Kidney (tissue), 22 donors: Measurements from ENCODE around the gene ITGB1BP1. TPM values are rescaled to one million over a fixed set of nuclear protein-coding genes. Genes with fewer than 3 reads are reported as not detected.

Experiments used
- DNase-seq, 5 donors: peaks; one replicate each; pipeline ENCODE4 v3.0.0-alpha.2; 2013 to 2020
- FAIRE-seq: peaks from 2 replicates; lab custom pipeline; 2012; peaks lifted over from hg19 to GRCh38; lab: Jason Lieb, UNC
- H3K27ac ChIP-seq, 2 donors: one replicate each; pipeline ENCODE4 v1.7.0; 2013; ENCODE audit warnings: low read depth in 2 of 2, low read length in 2 of 2, inconsistent platforms in 1 of 2
- H3K27me3 ChIP-seq: one replicate; pipeline ENCODE4 v1.7.1; 2013; ENCODE audit warnings: low read length, inconsistent platforms; ENCODE audit not compliant: control insufficient read depth, insufficient read depth
- H3K36me3 ChIP-seq, 3 donors: one replicate each; pipeline versions ENCODE4 v1.7.0 to v1.7.1; 2013; ENCODE audit warnings: low read length in 3 of 3, control low read depth in 1 of 3, inconsistent platforms in 1 of 3; ENCODE audit not compliant: insufficient read depth in 3 of 3, control insufficient read depth in 2 of 3
- H3K4me1 ChIP-seq, 3 donors: one replicate each; pipeline versions ENCODE4 v1.7.0 to v1.7.1; 2013; ENCODE audit warnings: low read length in 3 of 3, inconsistent platforms in 1 of 3, low read depth in 1 of 3; ENCODE audit not compliant: control insufficient read depth in 2 of 3, insufficient read depth in 2 of 3
- H3K4me3 ChIP-seq, 3 donors: one replicate each; pipeline versions ENCODE4 v1.7.0 to v1.8.1; 2013; ENCODE audit warnings: low read length in 3 of 3, control low read depth in 1 of 3, inconsistent platforms in 1 of 3
- H3K9ac ChIP-seq, 3 donors: one replicate each; pipeline versions ENCODE4 v1.7.0 to v1.7.1; 2013; ENCODE audit warnings: low read length in 3 of 3, control low read depth in 1 of 3, inconsistent platforms in 1 of 3
- H3K9me3 ChIP-seq, 3 donors: one replicate each; pipeline versions ENCODE4 v1.7.0 to v1.7.1; 2013; ENCODE audit warnings: low read length in 3 of 3, control low read depth in 1 of 3, inconsistent platforms in 1 of 3; ENCODE audit not compliant: control insufficient read depth in 2 of 3, insufficient read depth in 1 of 3
- intact Hi-C: fragments of 100-400 bp; cut with DNase I; formaldehyde crosslinking; loops from one replicate; pipeline ENCODE4 v1.11.1; 2022
- long read RNA-seq, 10 donors: library from polyadenylated mRNA in 1 of 10; unstranded in 1 of 10; transcript quantifications; one replicate each; pipeline ENCODE4 v2.0.0 and lab custom pipeline, GENCODE V29; 2021 to 2026
- polyA plus RNA-seq: library from polyadenylated mRNA; stranded (reverse); fragments of 350-450 nt; fragmentation: Illumina TruSeq; extraction: RNeasy Lipid Tissue Mini Kit (QIAGEN cat#74804); gene quantifications from one replicate; pipeline ENCODE4 v1.2.3, GENCODE V29; 2014; ENCODE audit warnings: low read depth, low replicate concordance; ENCODE audit not compliant: insufficient read depth
- total RNA-seq: library from RNA; stranded (reverse); fragmentation: NEBNext Ultra II Directional; extraction: Animal tissue kit (Norgen Biotek cat#: 25700); gene quantifications from one replicate; pipeline ENCODE4 v1.2.1, GENCODE V29; 2021
- TF ChIP-seq, protein P1 (sequence below): IDR thresholded peaks from 3 replicates; pipeline ENCODE4 v1.5.1; 2012; ENCODE audit warnings: mild to moderate bottlenecking, moderate library complexity, borderline replicate concordance; ENCODE audit not compliant: insufficient read depth; ENCODE audit errors: extremely low read depth
- donor health status: control.
- donor health status: control.
- donor health status: control.
- donor health status: control.
- donor health status: control.
- donor health status: DM: yes; HTN: yes; CAD: no.
- donor health status: Normal renal cell carcinoma (clear cell type).

ITGB1BP1 gene, protein sequence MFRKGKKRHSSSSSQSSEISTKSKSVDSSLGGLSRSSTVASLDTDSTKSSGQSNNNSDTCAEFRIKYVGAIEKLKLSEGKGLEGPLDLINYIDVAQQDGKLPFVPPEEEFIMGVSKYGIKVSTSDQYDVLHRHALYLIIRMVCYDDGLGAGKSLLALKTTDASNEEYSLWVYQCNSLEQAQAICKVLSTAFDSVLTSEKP
- total RNA-seq (67.1 TPM), polyA plus RNA-seq (164 TPM)
- long read RNA-seq, donor 1, full-length matches to known transcripts = 16 of 22 reads
- long read RNA-seq, donor 1, partial matches to known transcripts = 6 of 22 reads
- long read RNA-seq, donor 1, other reads (novel, unspliced or antisense) = 0 of 22 reads
- long read RNA-seq, donor 2, full-length matches to known transcripts = 10 of 10 reads
- long read RNA-seq, donor 2, partial matches to known transcripts = 0 of 10 reads
- long read RNA-seq, donor 2, other reads (novel, unspliced or antisense) = 0 of 10 reads
- long read RNA-seq, donor 3, full-length matches to known transcripts = 10 of 46 reads
- long read RNA-seq, donor 3, partial matches to known transcripts = 11 of 46 reads
- long read RNA-seq, donor 3, other reads (novel, unspliced or antisense) = 25 of 46 reads
- long read RNA-seq, donor 4, partial matches to known transcripts = 0 of 5 reads
- long read RNA-seq, donor 4, other reads (novel, unspliced or antisense) = 0 of 5 reads
- long read RNA-seq, donor 5, partial matches to known transcripts = 0 of 2 reads
- long read RNA-seq, donor 5, other reads (novel, unspliced or antisense) = 0 of 2 reads
- long read RNA-seq, donor 6, transcript ITGB1BP1-202 (7 exons, 1,963 nt) = major isoform, 16 of 34 reads
- long read RNA-seq, donor 6, partial matches to known transcripts = 10 of 34 reads
- long read RNA-seq, donor 6, other reads (novel, unspliced or antisense) = 0 of 34 reads
- long read RNA-seq, donor 7, full-length matches to known transcripts = 8 of 27 reads
- long read RNA-seq, donor 7, partial matches to known transcripts = 1 of 27 reads
- long read RNA-seq, donor 7, other reads (novel, unspliced or antisense) = 18 of 27 reads
- long read RNA-seq, donor 8, full-length matches to known transcripts = 14 of 51 reads
- long read RNA-seq, donor 8, partial matches to known transcripts = 32 of 51 reads
- long read RNA-seq, donor 8, other reads (novel, unspliced or antisense) = 5 of 51 reads
- long read RNA-seq, donor 9, transcript ITGB1BP1-202 (7 exons, 1,963 nt) = major isoform, 11 of 12 reads
- long read RNA-seq, donor 9, partial matches to known transcripts = 0 of 12 reads
- long read RNA-seq, donor 9, other reads (novel, unspliced or antisense) = 0 of 12 reads
- long read RNA-seq, donor 10, full-length matches to known transcripts = 18 of 23 reads
- long read RNA-seq, donor 10, partial matches to known transcripts = 5 of 23 reads
- long read RNA-seq, donor 10, other reads (novel, unspliced or antisense) = 0 of 23 reads

DNA sequence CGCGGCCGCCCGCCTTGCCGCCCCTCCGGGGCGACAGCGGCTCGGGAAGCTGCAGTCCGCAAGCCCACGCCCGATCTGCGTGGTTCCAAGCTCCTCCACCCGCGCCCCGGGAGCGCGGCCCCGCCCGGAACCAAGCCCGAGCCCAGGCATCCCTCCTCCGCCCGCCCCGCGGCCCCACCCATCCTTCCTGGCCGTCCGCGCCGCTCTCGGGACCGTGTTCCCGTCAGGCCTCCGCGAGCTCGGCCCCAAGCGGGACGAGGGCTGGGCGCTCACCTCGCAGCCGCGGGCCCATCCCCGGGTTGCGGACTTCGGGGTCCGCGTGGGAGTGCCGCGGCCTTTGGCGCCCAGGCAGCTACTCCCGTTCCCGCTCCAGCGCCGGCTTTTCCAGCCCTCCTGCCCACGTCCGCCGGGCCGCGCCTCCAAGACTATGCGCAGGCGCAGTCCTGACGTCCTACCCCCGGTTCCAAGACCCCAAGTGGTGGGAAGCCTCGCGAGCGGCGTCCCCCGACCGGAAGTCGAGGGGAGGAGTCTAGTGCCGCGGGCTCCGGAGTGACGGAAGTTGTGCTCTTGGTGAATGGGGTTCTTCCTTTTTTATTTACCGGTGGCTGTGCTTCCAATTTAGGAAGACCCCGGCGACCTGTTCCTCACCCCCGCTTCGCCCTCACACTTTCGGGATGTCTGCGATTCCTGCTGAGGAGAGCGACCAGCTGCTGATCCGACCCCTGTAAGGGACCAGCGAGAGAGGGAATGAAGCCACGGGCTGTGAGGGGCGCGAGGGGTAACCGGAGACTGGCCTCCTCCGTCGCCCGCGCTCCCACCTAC, at the start of gene ITGB1BP1, which contains the start of gene CPSF3:
Gene ITGB1BP1, minus strand, starts transcription at position 429 of the 822 bp plus-strand sequence. CDS start 4,831 bp downstream, outside the sequence.
Gene CPSF3, plus strand, starts transcription at position 555 of the 822 bp plus-strand sequence. Its CDS starts 120 bp downstream, at position 675.
- H3K9ac ChIP-seq = peak within 1 kb of the TSS; percentile 77 to 89 (median 88)
- FAIRE-seq (no peak), DNase-seq (peak; percentile 98 to 100 (median 99))
- peak within 1 kb of the TSS; percentile 84 to 95 for H3K27ac ChIP-seq
- intact Hi-C loops = no loop called here
- H3K4me3 ChIP-seq = peak within 1 kb of the TSS; percentile 88 to 95 (median 92)
- no peaks in the 10 kb centered on the region for H3K36me3 ChIP-seq
- no peaks in the 10 kb centered on the region for H3K27me3 ChIP-seq
- TF ChIP-seq, protein P1, sequence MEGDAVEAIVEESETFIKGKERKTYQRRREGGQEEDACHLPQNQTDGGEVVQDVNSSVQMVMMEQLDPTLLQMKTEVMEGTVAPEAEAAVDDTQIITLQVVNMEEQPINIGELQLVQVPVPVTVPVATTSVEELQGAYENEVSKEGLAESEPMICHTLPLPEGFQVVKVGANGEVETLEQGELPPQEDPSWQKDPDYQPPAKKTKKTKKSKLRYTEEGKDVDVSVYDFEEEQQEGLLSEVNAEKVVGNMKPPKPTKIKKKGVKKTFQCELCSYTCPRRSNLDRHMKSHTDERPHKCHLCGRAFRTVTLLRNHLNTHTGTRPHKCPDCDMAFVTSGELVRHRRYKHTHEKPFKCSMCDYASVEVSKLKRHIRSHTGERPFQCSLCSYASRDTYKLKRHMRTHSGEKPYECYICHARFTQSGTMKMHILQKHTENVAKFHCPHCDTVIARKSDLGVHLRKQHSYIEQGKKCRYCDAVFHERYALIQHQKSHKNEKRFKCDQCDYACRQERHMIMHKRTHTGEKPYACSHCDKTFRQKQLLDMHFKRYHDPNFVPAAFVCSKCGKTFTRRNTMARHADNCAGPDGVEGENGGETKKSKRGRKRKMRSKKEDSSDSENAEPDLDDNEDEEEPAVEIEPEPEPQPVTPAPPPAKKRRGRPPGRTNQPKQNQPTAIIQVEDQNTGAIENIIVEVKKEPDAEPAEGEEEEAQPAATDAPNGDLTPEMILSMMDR = peak; percentile 3
- H3K4me1 ChIP-seq = peaks cover 3 to 21% (median 3%) of the 10 kb centered on the region in 3 donors
- no peaks in the 10 kb centered on the region for H3K9me3 ChIP-seq

DNA sequence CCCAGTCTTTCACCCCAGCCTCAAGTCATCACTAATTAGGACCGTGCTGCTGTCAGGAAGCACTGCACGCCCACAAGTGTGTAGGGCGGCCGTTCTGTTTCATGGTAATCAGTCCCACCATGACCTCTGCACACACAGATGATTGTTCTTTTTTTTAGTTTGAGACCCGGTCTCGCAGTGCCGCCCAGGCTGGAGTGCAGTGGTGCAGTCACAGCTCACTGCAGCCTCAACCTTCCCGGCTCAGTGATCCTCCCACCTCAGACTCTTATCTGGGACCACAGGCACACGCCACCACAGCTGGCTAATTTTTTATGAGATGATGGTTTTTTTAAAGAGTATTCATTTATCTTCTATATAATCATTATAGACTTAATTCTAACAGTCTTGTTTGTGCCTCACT, 49.2 kb upstream of the ITGB1BP1 start:
- Histone ChIP-seq H3K27ac (no peak overlapping the region), H3K4me3 (no peak overlapping the region), H3K9me3 (no peaks in the 10 kb centered on the region), H3K36me3 (peaks cover 2 to 6% (median 4%) of the 10 kb centered on the region in 3 donors), H3K9ac (no peak overlapping the region), H3K4me1 (peaks cover 0 to 8% (median 0%) of the 10 kb centered on the region in 3 donors), H3K27me3 (no peaks in the 10 kb centered on the region)
- intact Hi-C loops = no loop called here
- TF ChIP-seq, protein P1 = no peak
- FAIRE-seq = no peak
- DNase-seq = no peak
